Right lung (tissue), 5 donors: ENCODE results near the gene PPM1M. TPM values are rescaled to one million over a fixed set of nuclear protein-coding genes. Genes with fewer than 3 reads are reported as not detected.

Experiments used
- DNase-seq, 2 donors: peaks; one replicate each; pipeline ENCODE4 v3.0.0-alpha.2; 2013
- polyA plus RNA-seq, 5 donors: library from polyadenylated mRNA; unstranded; fragments of 120-200 nt; gene quantifications; one replicate each; pipeline versions ENCODE4 v1.2.1 to v1.2.3, GENCODE V29; 2013; ENCODE audit warnings: inconsistent platforms in 1 of 5, low replicate concordance in 1 of 5; ENCODE audit not compliant: insufficient read length in 5 of 5, insufficient read depth in 1 of 5

Gene PPM1M
- polyA plus RNA-seq, 5 donors: 28.7 to 33.6 (median 30.5) TPM

GRCh38 chr3:52213005-52213404 is 32.6 kb upstream of the PPM1M start:
- DNase-seq: no peak

GRCh38 chr3:52213901-52214300 is 31.7 kb upstream of the PPM1M start:
- no peak for DNase-seq

DNA sequence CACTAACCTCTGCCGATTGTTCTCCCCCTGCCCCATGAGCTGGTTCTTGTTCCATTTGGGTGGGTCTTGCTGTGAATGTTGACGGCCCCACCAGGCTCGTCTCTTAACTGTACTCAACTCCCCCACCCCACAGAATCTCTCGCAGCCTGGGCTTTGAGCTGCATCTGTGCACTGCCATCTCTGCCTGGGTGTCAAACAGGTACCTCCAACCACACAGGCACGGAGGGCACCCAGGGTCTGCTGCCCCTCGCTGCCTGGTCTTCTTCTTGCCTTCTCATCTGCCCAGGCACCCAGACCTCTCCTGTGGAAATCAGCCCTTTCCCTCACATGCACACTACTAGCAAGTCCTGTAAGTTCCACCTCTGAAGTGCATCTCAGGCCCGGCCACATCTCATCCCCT is 30.2 kb upstream of the PPM1M start:
- no peak for DNase-seq

GRCh38 chr3:52216585-52217408 is 28.8 kb upstream of the PPM1M start:
- DNase-seq: no peak

DNA sequence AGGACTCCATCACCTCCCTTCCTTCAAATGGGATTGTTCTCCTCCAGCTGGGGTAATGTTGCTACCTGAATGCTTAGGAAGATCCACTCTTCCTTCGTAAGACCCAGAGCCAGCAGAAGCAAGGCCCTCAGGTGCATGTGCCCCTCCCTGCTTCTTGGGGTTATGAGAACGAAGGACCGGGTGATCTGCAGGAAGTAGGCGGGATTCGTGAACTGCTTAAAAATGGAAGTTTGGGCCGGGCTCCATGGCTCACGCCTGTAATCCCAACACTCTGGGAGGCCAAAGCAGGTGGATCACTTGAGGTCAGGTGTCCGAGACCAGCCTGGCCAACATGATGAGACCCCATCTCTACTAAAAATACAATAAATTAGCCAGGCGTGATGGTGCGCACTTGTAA is 28.2 kb upstream of the PPM1M start:
- DNase-seq: no peak

- DNase-seq: no peak
Measured at GRCh38 chr3:52218026-52218425, 27.5 kb upstream of the PPM1M start.

- no peak for DNase-seq
Measured at GRCh38 chr3:52218454-52218853, 27.1 kb upstream of the PPM1M start.

DNA sequence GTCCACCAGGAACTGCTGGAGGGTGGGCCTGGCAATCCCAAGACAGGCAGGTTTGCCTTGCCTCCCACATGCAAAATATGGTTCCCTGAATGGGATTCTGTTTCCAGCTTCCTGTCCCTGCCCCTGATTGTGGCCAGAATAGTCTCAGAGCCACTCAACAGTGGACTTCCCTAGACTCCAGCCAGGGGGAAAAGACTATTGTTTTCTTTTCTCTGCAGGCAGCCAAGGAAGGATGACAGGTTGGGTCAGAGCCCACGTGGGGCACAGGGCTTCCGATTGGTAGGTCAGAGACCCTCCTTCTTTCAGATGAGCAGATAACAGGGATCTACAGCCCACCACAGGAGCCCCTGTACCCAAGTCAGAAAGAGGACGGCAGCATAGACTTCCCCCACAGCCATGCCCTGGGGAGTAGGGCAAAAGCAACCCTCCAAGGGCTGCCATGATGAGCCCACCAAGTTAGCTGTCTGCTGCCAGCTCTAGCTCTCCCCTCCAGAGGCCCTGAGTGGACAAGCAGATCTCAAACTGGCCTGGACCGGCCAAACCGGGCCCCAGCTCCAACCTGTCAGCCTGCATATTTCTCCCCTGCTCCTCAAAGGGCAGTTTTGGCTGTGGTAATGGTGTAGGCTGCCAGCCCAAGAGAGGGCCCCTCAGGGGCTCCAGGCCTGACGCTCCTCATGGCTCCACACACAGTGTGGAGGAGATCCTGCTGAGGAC is 26.5 kb upstream of the PPM1M start:
- peak in 1 of 2 donors; percentile 63 for DNase-seq

- peak; percentile 64 to 74 for DNase-seq
Measured at GRCh38 chr3:52220380-52221026, 25.1 kb upstream of the PPM1M start.

- DNase-seq: no peak
Measured at GRCh38 chr3:52221141-52221562, 24.4 kb upstream of the PPM1M start.

- no peak for DNase-seq
Measured at GRCh38 chr3:52221563-52222318, 23.8 kb upstream of the PPM1M start.

DNA sequence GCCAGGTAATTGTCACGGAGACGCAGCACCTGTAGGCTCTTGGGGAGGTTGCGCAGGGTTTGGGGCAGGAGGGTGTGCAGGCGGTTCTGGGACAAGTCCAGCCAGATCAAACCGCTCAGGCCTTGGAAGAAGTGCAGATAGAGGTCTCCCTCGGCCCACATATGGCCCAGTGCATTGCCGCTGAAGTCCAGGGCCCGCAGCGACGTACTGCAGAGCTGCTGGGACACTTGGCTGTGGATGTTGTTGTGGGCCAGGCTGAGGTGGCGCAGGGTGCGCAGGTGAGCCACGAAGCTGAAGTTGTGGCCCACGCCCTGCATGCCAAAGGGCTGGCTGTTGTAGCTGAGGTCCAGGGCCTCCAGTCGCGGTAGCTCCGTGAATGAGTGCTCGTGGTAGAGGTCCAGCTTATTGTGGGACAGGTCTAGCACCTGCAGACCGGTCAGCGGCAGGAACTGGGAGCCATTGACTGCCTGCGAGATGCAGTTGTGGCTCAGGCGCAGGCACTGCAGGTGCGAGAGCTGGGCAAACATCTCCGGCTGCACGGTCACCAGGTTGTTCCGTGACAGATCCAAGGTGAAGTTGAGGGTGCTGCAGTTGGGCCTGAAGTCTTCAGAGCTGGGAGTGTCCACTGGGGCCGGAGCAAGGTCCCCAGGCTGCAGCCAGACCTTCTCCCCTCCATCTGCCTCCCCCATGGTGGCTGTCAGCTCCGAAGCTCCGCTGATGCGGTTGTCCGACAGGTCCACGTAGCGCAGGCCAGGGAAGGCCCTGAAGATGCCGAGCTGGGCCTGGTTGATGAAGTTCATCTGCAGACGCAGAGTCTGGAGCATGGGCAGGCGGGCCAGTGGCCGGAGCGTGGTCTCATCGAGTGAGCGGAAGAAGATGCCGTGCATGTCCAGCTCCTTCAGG is 23.0 kb upstream of the PPM1M start:
- DNase-seq: no peak

GRCh38 chr3:52223449-52224408 is 21.8 kb upstream of the PPM1M start:
- DNase-seq: no peak

DNA sequence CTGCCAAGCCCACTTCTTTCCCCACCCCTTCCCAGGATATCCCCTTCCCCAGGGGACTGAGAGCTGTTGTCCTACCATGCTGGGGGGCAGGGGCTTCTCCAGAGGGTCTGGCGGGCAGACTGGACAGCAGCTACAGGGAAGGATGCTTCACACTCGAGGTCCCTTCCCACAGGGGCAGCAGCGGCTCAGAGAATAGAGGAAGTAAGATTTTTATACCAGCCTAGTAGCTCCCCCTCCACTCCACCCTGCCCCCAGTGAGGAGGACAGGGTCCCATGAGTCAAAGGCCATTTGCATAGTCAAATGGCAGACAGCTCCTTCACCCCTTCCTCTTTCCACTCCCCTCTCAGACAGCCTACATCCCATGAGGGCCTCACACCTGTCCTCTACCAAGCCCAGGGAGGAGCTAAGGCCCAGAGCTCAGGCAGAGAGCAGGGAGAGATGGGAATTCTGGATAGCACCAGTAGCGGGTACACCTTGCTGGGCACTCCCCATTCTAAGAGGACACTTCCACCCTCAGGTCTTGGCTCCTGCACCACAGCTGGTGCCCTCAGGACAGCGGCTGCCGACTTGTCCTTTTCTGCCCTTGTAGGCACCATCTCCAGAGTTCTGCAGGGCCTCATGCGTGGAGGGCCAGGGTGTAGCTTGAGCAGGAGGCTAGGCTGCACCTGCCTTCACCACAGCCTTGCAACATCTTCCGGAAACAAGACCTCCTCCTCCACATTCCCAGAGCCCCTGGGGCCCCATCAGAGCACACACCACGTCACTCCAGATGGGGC is 19.9 kb upstream of the PPM1M start, which contains the start of gene TLR9:
Gene TLR9, minus strand, starts transcription at position 194 of the 777 bp plus-strand sequence. Its CDS starts 116 bp downstream, at position 78.
- DNase-seq: no peak

DNA sequence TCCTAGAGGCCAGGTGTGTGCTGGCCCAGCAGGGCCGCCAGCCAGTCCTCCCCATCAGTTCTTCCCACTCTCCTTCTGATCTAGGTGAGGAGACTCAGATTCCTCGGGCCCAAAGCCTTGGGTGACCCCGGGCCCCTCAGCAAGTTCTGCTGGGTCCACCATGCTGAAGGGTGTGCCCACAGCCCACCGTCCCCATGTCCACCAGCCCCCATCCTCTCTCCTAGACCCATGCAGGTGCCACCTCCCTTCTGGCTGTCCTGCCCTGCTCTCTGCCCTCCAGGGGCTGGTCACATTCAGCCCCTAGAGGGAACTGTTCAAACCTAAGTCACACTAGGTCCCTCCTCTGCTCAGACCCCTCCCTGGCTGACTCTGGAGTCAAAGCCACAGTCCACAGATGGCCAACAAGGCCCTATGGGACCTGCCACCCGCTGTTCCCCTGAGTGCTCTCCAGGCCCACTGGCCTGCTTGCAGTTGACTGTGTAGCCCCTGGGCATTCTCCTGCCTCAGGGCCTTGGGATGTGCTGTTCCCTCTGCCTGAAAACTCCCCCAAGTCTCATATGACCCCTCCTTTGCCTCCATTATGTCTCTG is 19.2 kb upstream of the PPM1M start:
- DNase-seq: no peak

DNA sequence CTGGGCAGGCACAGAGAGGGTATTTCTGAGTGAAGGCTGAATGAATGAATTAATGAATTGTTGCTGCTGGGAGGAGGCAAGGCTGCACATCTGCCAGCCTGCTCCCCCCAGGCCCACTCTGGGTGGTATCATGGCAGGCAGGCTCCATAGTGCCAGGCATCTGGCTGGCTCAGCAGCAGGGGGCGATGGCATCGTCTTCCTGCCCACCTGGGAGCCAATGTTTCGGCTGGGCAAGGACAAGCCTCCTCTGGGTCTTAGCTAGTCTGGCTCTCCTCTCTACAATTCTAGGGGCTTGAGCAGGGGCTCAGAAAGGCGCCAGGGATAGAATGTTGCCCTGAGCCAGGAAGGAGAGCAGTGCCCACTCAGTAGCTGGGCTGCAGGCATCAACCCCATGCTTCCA is 18.4 kb upstream of the PPM1M start:
- DNase-seq: no peak

GRCh38 chr3:52227766-52228165 is 17.8 kb upstream of the PPM1M start:
- DNase-seq: no peak

- no peak for DNase-seq
Measured at GRCh38 chr3:52228266-52228665, 17.3 kb upstream of the PPM1M start.
